Cardiac septum (tissue), 1 donor: ENCODE measurements around the gene ARMC2. TPM values are rescaled to one million over a fixed set of nuclear protein-coding genes. Genes with fewer than 3 reads are reported as not detected.

Experiments
- DNase-seq: peaks from one replicate; pipeline ENCODE4 v3.0.0-alpha.2; 2020; ENCODE audit warnings: low spot score
- intact Hi-C: fragments of 100-400 bp; cut with DNase I; formaldehyde crosslinking; loops from one replicate; pipeline ENCODE4 v1.14.0; 2022
- total RNA-seq: library from RNA; stranded (reverse); fragmentation: NEBNext Ultra II Directional; extraction: Animal tissue kit (Norgen Biotek cat#: 25700); gene quantifications from one replicate; pipeline ENCODE4 v1.2.1, GENCODE V29; 2021
- donor health status: DM: no; HTN: no; CAD: no.

Gene ARMC2
- total RNA-seq, 1 donor from 2014 or later = 11.0 TPM

- no peak for DNase-seq
- intact Hi-C loops = loop anchor here (5.0 to 10.0 kb wide), 2 partner anchors 386 to 442 kb away; partner anchors contain the start of gene CD164
These were observed 94.6 kb downstream of the ARMC2 start for GRCh38 chr6:108942556-108943492.

- DNase-seq = no peak
- intact Hi-C loops = loop anchor here (5.0 to 10.0 kb wide), 2 partner anchors 387 to 441 kb away; partner anchors contain the start of gene CD164
These were observed 95.8 kb downstream of the ARMC2 start for GRCh38 chr6:108944071-108944470.

- intact Hi-C loops = loop anchor here (5.0 to 10.0 kb wide), 6 partner anchors 48 to 440 kb away; partner anchors contain the start of genes ARMC2 and CD164
- no peak for DNase-seq
These were observed 96.8 kb downstream of the ARMC2 start for GRCh38 chr6:108944707-108945680.

GRCh38 chr6:108945681-108946159 is 97.5 kb downstream of the ARMC2 start:
- intact Hi-C loops = loop anchor here (2.0 to 10.0 kb wide), 8 partner anchors 21 to 439 kb away; partner anchors contain the start of genes ARMC2 and CD164

GRCh38 chr6:108946695-108947094 is 98.5 kb downstream of the ARMC2 start:
- DNase-seq = no peak
- intact Hi-C loops = loop anchor here (2.0 to 10.0 kb wide), 8 partner anchors 20 to 438 kb away; partner anchors contain the start of genes ARMC2 and CD164

More at GRCh38 chr6:108945681-108946159, 97.5 kb downstream of the ARMC2 start:
- peak; percentile 94 for DNase-seq

- intact Hi-C loops = loop anchor here (2.0 to 10.0 kb wide), 8 partner anchors 20 to 438 kb away; partner anchors contain the start of genes ARMC2 and CD164
These were observed 99.1 kb downstream of the ARMC2 start for GRCh38 chr6:108947114-108947854.

GRCh38 chr6:108948181-108948661 is 100.0 kb downstream of the ARMC2 start:
- intact Hi-C loops = loop anchor here (5.0 to 10.0 kb wide), 5 partner anchors 51 to 437 kb away; partner anchors contain the start of genes ARMC2 and CD164
- no peak for DNase-seq

More at GRCh38 chr6:108947114-108947854, 99.1 kb downstream of the ARMC2 start:
- DNase-seq = no peak

GRCh38 chr6:108951351-108951953 is 103.2 kb downstream of the ARMC2 start:
- no peak for DNase-seq
- intact Hi-C loops = no loop called here

- intact Hi-C loops = no loop called here
- no peak for DNase-seq
These were observed 104.7 kb downstream of the ARMC2 start for GRCh38 chr6:108952776-108953486.

- intact Hi-C loops = no loop called here
- DNase-seq = no peak
These were observed 105.5 kb downstream of the ARMC2 start for GRCh38 chr6:108953681-108954080.

- intact Hi-C loops = no loop called here
- no peak for DNase-seq
These were observed 107.2 kb downstream of the ARMC2 start for GRCh38 chr6:108955329-108955949.

- no peak for DNase-seq
- intact Hi-C loops = no loop called here
These were observed 109.0 kb downstream of the ARMC2 start for GRCh38 chr6:108957221-108957620.

GRCh38 chr6:108958900-108959770 is 110.9 kb downstream of the ARMC2 start:
- no peak for DNase-seq
- intact Hi-C loops = no loop called here

GRCh38 chr6:108959972-108960582 is 111.9 kb downstream of the ARMC2 start:
- DNase-seq = no peak

GRCh38 chr6:108960601-108961000 is 112.4 kb downstream of the ARMC2 start:
- DNase-seq = no peak
- intact Hi-C loops = no loop called here

More at GRCh38 chr6:108959972-108960582, 111.9 kb downstream of the ARMC2 start:
- intact Hi-C loops = no loop called here
